DND-41 (cell line): Measurements from ENCODE around the gene XAGE2.

Source experiments
- ATAC-seq: fragments of 200-7000 bp; cut with Tn5 transposase; 3 replicates; pipeline ENCODE4 v1.9.1; 2021; ENCODE audit warnings: low read depth; ENCODE audit not compliant: insufficient read depth
- DNase-seq: peaks from one replicate; pipeline ENCODE4 v3.0.0-alpha.2; 2020
- H2AFZ ChIP-seq: 2 replicates; pipeline ENCODE4 v1.6.0; 2012; ENCODE audit warnings: low read depth, low read length
- H3K27ac ChIP-seq: 2 replicates; pipeline ENCODE4 v1.5.1; 2012; ENCODE audit warnings: low read length, inconsistent platforms
- H3K27me3 ChIP-seq: fragments of 200-600 bp; sonication (generic); 2 replicates; pipeline ENCODE4 v1.6.0; 2012; ENCODE audit warnings: low read length, mild to moderate bottlenecking, inconsistent platforms; ENCODE audit not compliant: insufficient read depth, poor library complexity
- H3K36me3 ChIP-seq: 2 replicates; pipeline ENCODE4 v1.5.1; 2012; ENCODE audit warnings: low read length, inconsistent platforms; ENCODE audit not compliant: insufficient read depth
- H3K4me1 ChIP-seq: 2 replicates; pipeline ENCODE4 v1.5.1; 2012; ENCODE audit warnings: mild to moderate bottlenecking, low read length; ENCODE audit not compliant: insufficient read depth
- H3K4me2 ChIP-seq: 2 replicates; pipeline ENCODE4 v1.6.0; 2012; ENCODE audit warnings: mild to moderate bottlenecking, moderate library complexity, low read length, inconsistent platforms; ENCODE audit not compliant: insufficient read depth
- H3K4me3 ChIP-seq, 2 experiments: fragments of 200-600 bp in 1 of 2; shearing (Covaris generic) in 1 of 2; 2 replicates each; pipeline ENCODE4 v1.5.1; 2012 to 2016; ENCODE audit warnings: inconsistent platforms in 2 of 2, low read length in 2 of 2, mild to moderate bottlenecking in 2 of 2, low read depth in 1 of 2, moderate library complexity in 1 of 2
- H3K79me2 ChIP-seq: 2 replicates; pipeline ENCODE4 v1.6.0; 2012; ENCODE audit warnings: low read length, inconsistent platforms; ENCODE audit not compliant: insufficient read depth
- H3K9ac ChIP-seq: 2 replicates; pipeline ENCODE4 v1.6.0; 2012; ENCODE audit warnings: low read depth, mild to moderate bottlenecking, inconsistent platforms, low read length, moderate library complexity
- H3K9me3 ChIP-seq: 2 replicates; pipeline ENCODE4 v1.5.1; 2012; ENCODE audit warnings: low read length, moderate library complexity, mild to moderate bottlenecking, inconsistent platforms; ENCODE audit not compliant: insufficient read depth, severe bottlenecking
- H4K20me1 ChIP-seq: 2 replicates; pipeline ENCODE4 v1.6.0; 2012; ENCODE audit warnings: low read length; ENCODE audit not compliant: insufficient read depth
- EZH2 ChIP-seq: IDR thresholded peaks from 3 replicates; pipeline ENCODE4 v1.6.1; 2012; ENCODE audit warnings: borderline replicate concordance, low read depth, mild to moderate bottlenecking, moderate library complexity, low read length, inconsistent platforms; ENCODE audit not compliant: severe bottlenecking
- TF ChIP-seq, protein P1 (sequence below): IDR thresholded peaks from 2 replicates; pipeline ENCODE4 v1.5.1; 2012; ENCODE audit warnings: borderline replicate concordance, low read length, moderate library complexity, mild to moderate bottlenecking; ENCODE audit not compliant: poor library complexity, severe bottlenecking; ENCODE audit errors: extremely low read depth

Gene XAGE2

DNA sequence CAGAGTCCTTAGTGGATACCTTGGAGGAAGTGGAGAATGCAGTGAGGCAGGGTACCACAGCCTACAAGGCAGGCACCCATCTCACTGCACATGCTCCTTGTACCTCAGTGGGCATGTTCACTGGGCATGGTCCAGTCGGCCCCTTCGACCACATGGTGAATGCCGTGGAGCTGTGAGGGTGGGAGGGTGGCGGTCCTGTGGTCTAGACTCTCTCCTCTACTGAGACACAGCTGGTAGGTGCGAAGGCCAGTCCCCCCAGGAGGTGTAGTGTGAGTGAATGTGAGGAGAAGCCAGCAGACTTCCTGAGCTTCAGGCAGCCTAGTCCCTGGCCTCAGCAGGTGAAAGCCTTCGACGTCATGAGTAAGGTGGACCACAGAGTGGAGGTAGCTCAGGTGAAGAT is 12.2 kb downstream of the XAGE2 start:
- H3K4me2 ChIP-seq: no peak overlapping the region
- no peaks in the 10 kb centered on the region for H3K4me1 ChIP-seq
- no peaks in the 10 kb centered on the region for H3K36me3 ChIP-seq
- DNase-seq (no peak), ATAC-seq (no peak)
- no peak overlapping the region for H3K4me3 ChIP-seq
- H3K79me2 ChIP-seq: no peaks in the 10 kb centered on the region
- no peak overlapping the region for H2AFZ ChIP-seq
- no peak for TF ChIP-seq EZH2
- TF ChIP-seq, protein P1, sequence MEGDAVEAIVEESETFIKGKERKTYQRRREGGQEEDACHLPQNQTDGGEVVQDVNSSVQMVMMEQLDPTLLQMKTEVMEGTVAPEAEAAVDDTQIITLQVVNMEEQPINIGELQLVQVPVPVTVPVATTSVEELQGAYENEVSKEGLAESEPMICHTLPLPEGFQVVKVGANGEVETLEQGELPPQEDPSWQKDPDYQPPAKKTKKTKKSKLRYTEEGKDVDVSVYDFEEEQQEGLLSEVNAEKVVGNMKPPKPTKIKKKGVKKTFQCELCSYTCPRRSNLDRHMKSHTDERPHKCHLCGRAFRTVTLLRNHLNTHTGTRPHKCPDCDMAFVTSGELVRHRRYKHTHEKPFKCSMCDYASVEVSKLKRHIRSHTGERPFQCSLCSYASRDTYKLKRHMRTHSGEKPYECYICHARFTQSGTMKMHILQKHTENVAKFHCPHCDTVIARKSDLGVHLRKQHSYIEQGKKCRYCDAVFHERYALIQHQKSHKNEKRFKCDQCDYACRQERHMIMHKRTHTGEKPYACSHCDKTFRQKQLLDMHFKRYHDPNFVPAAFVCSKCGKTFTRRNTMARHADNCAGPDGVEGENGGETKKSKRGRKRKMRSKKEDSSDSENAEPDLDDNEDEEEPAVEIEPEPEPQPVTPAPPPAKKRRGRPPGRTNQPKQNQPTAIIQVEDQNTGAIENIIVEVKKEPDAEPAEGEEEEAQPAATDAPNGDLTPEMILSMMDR: no peak
- H3K27me3 ChIP-seq: no peaks in the 10 kb centered on the region
- H3K9ac ChIP-seq: no peak overlapping the region
- no peaks in the 10 kb centered on the region for H4K20me1 ChIP-seq
- no peak overlapping the region for H3K27ac ChIP-seq
- H3K9me3 ChIP-seq: no peaks in the 10 kb centered on the region

DNA sequence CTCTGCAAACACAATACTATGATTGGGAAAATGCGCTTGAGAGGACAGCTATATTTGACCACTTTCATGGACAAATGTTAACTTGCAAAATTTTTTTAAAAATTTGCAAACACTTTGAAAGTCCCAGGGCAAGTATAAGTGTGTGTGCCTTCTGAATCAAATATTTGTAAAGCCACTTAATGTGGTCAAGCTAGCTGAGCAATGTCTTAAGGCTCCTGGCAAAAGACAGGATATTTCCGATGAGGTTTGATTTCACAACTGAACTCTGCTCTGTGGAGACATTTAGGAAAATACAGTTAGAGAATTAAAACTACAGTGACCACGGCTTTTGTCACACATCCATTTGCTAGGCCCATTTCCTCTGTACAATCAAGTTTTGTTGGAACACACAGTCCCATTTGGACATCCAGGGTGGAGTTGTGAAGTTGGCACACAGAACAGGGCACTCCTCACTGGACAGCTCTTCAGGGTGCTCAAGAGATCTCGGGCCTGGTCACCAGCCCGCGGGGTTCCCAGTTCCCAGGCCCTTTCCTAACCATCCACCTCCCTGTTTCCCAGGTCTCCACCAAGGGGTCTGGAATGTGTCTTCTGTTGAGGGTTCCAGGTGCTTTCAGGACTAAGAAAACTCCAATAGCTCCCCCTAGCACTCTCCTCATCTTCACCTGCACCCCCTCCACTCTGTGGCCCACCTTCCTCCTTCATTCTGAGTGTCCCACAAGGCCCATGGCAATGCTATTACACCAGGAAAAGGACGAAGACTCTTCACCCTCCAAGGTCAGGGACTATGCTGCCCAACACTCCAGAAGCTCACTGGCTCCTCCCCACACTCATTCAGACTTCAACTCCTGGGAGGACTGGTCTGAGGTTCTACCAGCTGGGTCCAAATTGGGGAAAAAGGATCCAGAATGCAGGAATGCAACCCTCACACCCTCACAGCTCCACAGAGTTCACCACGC is 41.9 kb downstream of the XAGE2 start:
- Histone ChIP-seq H3K9ac (no peak overlapping the region), H3K27ac (no peak overlapping the region), H3K4me1 (no peaks in the 10 kb centered on the region), H3K4me3 (no peak overlapping the region), H3K9me3 (no peaks in the 10 kb centered on the region), H2AFZ (no peak overlapping the region), H3K27me3 (no peaks in the 10 kb centered on the region), H3K79me2 (no peaks in the 10 kb centered on the region), H3K36me3 (no peaks in the 10 kb centered on the region), H4K20me1 (no peaks in the 10 kb centered on the region), H3K4me2 (no peak overlapping the region)
- no peak for TF ChIP-seq EZH2
- TF ChIP-seq, protein P1: no peak
- no peak for ATAC-seq
- no peak for DNase-seq

DNA sequence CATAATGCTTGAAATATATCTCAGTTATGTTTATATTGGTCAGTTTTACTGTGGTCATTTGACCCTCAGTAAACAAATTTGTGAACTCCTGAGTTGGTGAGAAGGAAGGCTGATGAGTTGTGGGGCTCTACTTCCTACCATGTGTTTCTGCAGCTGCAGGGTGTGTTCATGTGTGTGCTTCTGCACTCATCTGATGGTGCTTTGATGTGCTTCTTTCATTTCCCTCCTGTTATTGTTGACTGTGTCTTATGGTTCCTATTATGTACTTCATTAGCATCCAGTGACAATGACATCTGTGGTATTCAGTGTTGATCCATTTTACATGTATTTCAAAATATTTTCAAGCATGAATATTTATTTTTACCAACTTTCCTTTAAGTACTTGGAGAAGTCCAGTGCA is 46.5 kb downstream of the XAGE2 start:
- Histone ChIP-seq H3K36me3 (no peaks in the 10 kb centered on the region), H3K4me2 (no peak overlapping the region), H3K27ac (no peak overlapping the region), H3K9ac (no peak overlapping the region), H3K79me2 (no peaks in the 10 kb centered on the region), H3K27me3 (no peaks in the 10 kb centered on the region), H2AFZ (no peak overlapping the region), H4K20me1 (no peaks in the 10 kb centered on the region), H3K9me3 (no peaks in the 10 kb centered on the region), H3K4me1 (no peaks in the 10 kb centered on the region), H3K4me3 (no peak overlapping the region)
- DNase-seq: no peak
- no peak for ATAC-seq
- TF ChIP-seq, protein P1: no peak
- TF ChIP-seq EZH2: no peak
